ENCODE data around the gene WNT2B. TPM values are rescaled to one million over a fixed set of nuclear protein-coding genes. Genes with fewer than 3 reads are reported as not detected.

WNT2B gene
- total RNA-seq, 2 donors from 2014 or later = 4.3 to 5.9 TPM

DNA sequence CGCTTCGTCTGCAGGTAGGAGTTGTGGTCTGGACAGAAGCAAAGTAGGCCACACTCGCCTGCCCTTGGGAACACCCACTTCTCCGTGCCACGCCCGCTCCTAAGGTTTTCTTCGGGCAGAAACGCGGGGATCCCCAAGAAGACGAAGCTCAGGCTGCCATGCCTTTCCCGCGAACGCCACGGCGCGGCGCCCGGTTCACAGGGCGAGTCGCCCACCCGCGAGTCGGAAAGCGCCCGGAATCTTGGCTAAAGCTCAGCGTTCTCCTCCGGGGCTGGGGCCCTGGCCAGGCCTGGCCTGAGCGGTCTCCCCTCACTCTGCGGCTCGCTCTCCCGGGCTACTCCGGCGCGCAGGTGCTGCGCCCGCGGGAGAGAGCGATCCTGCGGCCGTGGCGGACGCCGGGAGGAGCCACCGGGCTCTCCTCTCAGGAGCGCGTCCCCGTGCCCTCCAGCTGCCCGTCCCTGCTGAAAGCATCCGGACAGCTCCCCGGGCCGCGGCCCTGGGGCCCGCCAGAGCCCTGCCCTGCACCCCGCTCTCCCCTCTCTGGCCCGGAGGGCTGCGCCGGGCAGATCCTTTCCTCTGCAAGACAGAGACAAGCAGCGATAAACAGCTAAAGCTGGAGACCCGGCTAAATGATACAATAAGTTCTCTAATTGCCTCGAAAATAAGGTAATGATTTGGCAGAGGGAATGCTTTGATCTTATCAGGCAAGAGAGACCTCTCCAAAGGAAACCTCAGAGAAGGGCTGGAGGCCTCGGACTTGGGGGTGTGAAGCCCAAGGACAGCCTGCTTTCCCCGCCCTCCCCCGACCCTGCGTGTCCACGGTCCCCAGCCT is 6.7 kb upstream of the WNT2B start:
- Histone ChIP-seq H3K4me1 (no peaks in the 10 kb centered on the region), H3K4me3 (peak overlapping the region; percentile 42), H3K27me3 (no peaks in the 10 kb centered on the region), H3K36me3 (no peaks in the 10 kb centered on the region), H3K9ac (ENCODE audit: low read depth in 2 of 2, low read length in 2 of 2) (peak overlapping the region; percentile 44 to 58), H3K9me3 (no peaks in the 10 kb centered on the region), H3K27ac (no peak overlapping the region)
- intact Hi-C loops (cut with DNase I) = loop anchor here (5.0 kb wide), 2 partner anchors 115 to 205 kb away; partner anchors contain the start of genes CAPZA1, RHOC and ST7L
- DNase-seq = peak; percentile 79
- TF ChIP-seq, protein P1, sequence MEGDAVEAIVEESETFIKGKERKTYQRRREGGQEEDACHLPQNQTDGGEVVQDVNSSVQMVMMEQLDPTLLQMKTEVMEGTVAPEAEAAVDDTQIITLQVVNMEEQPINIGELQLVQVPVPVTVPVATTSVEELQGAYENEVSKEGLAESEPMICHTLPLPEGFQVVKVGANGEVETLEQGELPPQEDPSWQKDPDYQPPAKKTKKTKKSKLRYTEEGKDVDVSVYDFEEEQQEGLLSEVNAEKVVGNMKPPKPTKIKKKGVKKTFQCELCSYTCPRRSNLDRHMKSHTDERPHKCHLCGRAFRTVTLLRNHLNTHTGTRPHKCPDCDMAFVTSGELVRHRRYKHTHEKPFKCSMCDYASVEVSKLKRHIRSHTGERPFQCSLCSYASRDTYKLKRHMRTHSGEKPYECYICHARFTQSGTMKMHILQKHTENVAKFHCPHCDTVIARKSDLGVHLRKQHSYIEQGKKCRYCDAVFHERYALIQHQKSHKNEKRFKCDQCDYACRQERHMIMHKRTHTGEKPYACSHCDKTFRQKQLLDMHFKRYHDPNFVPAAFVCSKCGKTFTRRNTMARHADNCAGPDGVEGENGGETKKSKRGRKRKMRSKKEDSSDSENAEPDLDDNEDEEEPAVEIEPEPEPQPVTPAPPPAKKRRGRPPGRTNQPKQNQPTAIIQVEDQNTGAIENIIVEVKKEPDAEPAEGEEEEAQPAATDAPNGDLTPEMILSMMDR (IDR thresholded peaks at IDR 0.05) = peak; percentile 63

DNA sequence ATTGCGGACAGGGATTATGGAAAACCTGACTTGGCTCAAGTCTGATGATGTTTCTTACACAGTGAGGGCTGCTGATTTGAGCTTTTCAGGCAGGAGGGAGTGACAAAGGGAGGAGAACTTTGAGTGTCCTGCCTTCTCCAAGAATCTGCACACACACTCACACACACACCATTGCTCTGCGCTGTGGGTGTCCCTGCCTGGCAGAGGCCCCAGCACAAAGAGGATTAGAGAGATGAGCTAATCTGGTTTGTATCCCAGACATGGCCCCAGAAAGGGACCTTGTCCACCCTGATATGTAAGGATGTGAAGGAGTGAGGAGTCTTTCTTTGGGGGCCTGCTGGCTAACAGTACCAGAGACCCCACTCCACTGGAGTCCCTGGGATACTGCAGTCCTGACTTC is 5.9 kb upstream of the WNT2B start:
- Histone ChIP-seq H3K9ac (ENCODE audit: low read depth in 2 of 2, low read length in 2 of 2) (no peak overlapping the region), H3K9me3 (no peaks in the 10 kb centered on the region), H3K27me3 (peaks cover 6% of the 10 kb centered on the region), H3K36me3 (no peaks in the 10 kb centered on the region), H3K4me1 (no peaks in the 10 kb centered on the region), H3K4me3 (no peak overlapping the region), H3K27ac (no peak overlapping the region)
- TF ChIP-seq, protein P1 (IDR thresholded peaks at IDR 0.05) = no peak
- intact Hi-C loops (cut with DNase I) = loop anchor here (5.0 kb wide), 2 partner anchors 114 to 204 kb away; partner anchors contain the start of genes CAPZA1, RHOC and ST7L
- no peak for DNase-seq

DNA sequence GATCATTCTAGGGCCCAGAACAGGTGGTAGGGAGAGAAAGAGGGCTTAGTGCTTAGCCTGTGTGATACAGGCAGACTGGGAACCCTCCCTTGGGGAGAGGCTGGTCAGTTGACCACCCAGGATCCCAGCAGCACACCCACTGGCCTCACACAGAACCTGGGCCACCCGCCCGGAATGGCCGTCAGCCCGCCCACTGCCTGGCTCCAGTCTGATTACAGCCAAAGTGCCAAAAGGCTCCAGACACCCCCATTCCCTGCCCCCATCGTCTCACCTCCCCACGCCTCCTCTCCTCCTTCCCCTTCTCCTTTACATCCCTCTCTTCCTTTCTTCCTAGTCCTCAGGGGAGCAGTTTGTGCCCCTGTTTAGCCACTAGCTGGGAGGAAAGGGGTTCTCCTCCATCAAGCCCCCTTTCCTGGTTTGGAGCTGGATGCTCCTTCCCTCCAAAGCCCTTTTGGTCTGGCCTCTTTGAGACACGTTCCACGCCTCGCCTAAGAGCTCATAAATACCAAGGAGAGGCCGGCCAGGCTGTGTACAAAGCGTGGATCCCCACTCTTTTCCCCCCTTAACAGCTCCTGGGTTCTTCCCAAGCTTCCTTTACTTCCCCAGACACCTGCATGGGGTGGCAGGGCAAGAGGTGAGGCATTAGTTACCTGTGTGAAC is 4.6 kb upstream of the WNT2B start:
- no peaks in the 10 kb centered on the region for H3K36me3 ChIP-seq
- H3K27ac ChIP-seq = no peak overlapping the region
- no peak for DNase-seq
- H3K4me3 ChIP-seq = no peak overlapping the region
- H3K27me3 ChIP-seq = peaks cover 17% of the 10 kb centered on the region
- H3K4me1 ChIP-seq = no peaks in the 10 kb centered on the region
- TF ChIP-seq, protein P1 (IDR thresholded peaks at IDR 0.05) = no peak
- H3K9me3 ChIP-seq = no peaks in the 10 kb centered on the region
- intact Hi-C loops (cut with DNase I) = loop anchor here (5.0 kb wide), 2 partner anchors 113 to 203 kb away; partner anchors contain the start of genes CAPZA1, RHOC and ST7L
- H3K9ac ChIP-seq (ENCODE audit: low read depth in 2 of 2, low read length in 2 of 2) = no peak overlapping the region

DNA sequence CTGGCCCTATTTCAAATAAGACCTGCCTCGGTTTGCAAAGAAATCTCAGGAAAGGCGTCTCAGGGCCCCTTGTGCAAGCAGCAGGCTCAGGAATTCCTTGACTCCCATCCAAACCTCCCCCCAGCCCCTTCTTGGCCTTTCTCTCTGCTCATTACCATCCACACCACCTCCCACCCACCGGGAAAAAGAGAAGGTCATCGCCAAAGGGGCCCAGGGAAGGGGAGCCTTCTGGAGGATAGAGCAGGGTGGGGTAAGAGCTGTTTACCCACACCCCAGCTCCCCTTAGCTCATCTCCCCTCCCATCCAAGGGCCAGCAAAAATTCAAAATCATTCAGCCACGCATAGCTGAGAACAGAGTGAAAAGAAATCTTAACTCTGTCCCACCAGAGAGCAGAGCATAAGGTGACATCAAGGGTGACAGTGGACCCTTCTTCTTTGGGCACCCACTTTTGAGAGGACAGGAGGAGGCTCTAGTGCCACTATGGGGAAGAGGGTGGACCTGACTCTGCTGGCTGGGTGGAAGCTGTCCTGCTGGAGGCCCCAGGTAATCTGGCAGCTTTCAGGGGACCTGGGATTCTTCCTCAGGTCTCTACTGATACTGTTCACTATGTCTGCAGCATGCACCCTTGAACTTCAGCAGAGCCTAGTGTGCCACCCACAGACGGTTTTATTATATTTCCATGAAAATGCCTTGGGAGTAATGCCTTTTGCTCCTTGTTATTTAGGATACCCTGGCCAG is 3.9 kb upstream of the WNT2B start:
- Histone ChIP-seq H3K27me3 (peaks cover 23% of the 10 kb centered on the region), H3K4me1 (no peaks in the 10 kb centered on the region), H3K27ac (no peak overlapping the region), H3K4me3 (no peak overlapping the region), H3K36me3 (no peaks in the 10 kb centered on the region), H3K9me3 (no peaks in the 10 kb centered on the region), H3K9ac (ENCODE audit: low read depth in 2 of 2, low read length in 2 of 2) (no peak overlapping the region)
- TF ChIP-seq, protein P1 (IDR thresholded peaks at IDR 0.05) = no peak
- intact Hi-C loops (cut with DNase I) = loop anchor here (5.0 kb wide), 2 partner anchors 112 to 202 kb away; partner anchors contain the start of genes CAPZA1, RHOC and ST7L
- no peak for DNase-seq

DNA sequence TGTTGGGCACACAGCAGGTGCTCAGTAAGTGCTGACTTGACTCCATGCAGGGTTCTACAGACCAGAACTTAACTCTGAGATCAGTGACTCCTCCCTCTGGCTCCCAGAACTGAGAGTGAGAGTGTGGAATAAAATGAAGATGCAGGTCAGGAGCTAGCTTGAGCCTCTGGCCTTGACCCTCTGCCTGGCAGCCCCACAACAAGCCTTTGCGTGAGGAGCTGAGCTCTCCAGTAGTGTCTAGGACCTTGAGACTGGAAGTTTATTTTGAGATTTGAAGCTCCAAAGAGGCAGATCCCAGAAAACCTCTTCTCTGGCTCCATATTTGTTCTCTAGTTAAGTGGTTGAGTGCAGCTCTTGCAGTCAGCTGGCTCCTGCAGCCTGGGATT is 3.4 kb upstream of the WNT2B start:
- H3K9me3 ChIP-seq = no peaks in the 10 kb centered on the region
- no peak for DNase-seq
- H3K4me1 ChIP-seq = no peaks in the 10 kb centered on the region
- no peak overlapping the region for H3K27ac ChIP-seq
- TF ChIP-seq, protein P1 (IDR thresholded peaks at IDR 0.05) = no peak
- H3K4me3 ChIP-seq = no peak overlapping the region
- no peaks in the 10 kb centered on the region for H3K36me3 ChIP-seq
- no peak overlapping the region for H3K9ac ChIP-seq (ENCODE audit: low read depth in 2 of 2, low read length in 2 of 2)
- peaks cover 23% of the 10 kb centered on the region for H3K27me3 ChIP-seq
- intact Hi-C loops (cut with DNase I) = no loop called here
